PFSK-1 (cell line): ENCODE measurements around the gene MAML2.

ENCODE experiments used
- FOXP2 ChIP-seq: optimal IDR thresholded peaks from 2 replicates; pipeline ENCODE3; 2011; ENCODE audit warnings: borderline replicate concordance, control low read depth, inconsistent platforms; ENCODE audit not compliant: insufficient read depth; ENCODE audit errors: extremely low read length, extremely low read depth
- POLR2AphosphoS5 ChIP-seq: IDR thresholded peaks from 2 replicates; pipeline ENCODE4 v1.6.1; 2012; ENCODE audit warnings: low read depth, mild to moderate bottlenecking, control low read depth, low read length, moderate library complexity
- REST ChIP-seq, 2 experiments: IDR thresholded peaks; 2 replicates each; pipeline versions ENCODE4 v1.6.1 to v1.8.0; 2011 to 2012; ENCODE audit warnings: low read depth in 2 of 2, low read length in 2 of 2, control low read depth in 1 of 2, inconsistent platforms in 1 of 2, mild to moderate bottlenecking in 1 of 2, moderate library complexity in 1 of 2; ENCODE audit not compliant: insufficient read depth in 1 of 2
- SIN3A ChIP-seq: IDR thresholded peaks from 2 replicates; pipeline ENCODE4 v1.6.1; 2012; ENCODE audit warnings: mild to moderate bottlenecking, low read length, moderate library complexity, borderline replicate concordance; ENCODE audit not compliant: insufficient read depth
- TAF1 ChIP-seq: IDR thresholded peaks from 2 replicates; pipeline ENCODE4 v1.6.1; 2012; ENCODE audit warnings: low read length, control low read depth, borderline replicate concordance; ENCODE audit not compliant: insufficient read depth

MAML2 gene

GRCh38 chr11:96160732-96161306 is 182.2 kb downstream of the MAML2 start:
- TF ChIP-seq REST (IDR thresholded peaks at IDR 0.05; ENCODE audit: insufficient read depth in 1 of 2, low read depth in 2 of 2, low read length in 2 of 2) (no peak), SIN3A (no peak), TAF1 (no peak), FOXP2 (no peak), POLR2AphosphoS5 (no peak)

- TF ChIP-seq SIN3A: no peak
Observed at GRCh38 chr11:96159968-96160367, 183.0 kb downstream of the MAML2 start.

GRCh38 chr11:96158126-96158525 is 184.9 kb downstream of the MAML2 start:
- TF ChIP-seq FOXP2: no peak
- no peak for TF ChIP-seq REST (IDR thresholded peaks at IDR 0.05; ENCODE audit: insufficient read depth in 1 of 2, low read depth in 2 of 2, low read length in 2 of 2)
- no peak for TF ChIP-seq TAF1
- TF ChIP-seq SIN3A: no peak
- no peak for TF ChIP-seq POLR2AphosphoS5

- TF ChIP-seq FOXP2 (no peak), POLR2AphosphoS5 (no peak), REST (IDR thresholded peaks at IDR 0.05; ENCODE audit: insufficient read depth in 1 of 2, low read depth in 2 of 2, low read length in 2 of 2) (no peak)
Observed at GRCh38 chr11:96157517-96157873, 185.5 kb downstream of the MAML2 start.

GRCh38 chr11:96156379-96156722 is 186.6 kb downstream of the MAML2 start:
- no peak for TF ChIP-seq REST (IDR thresholded peaks at IDR 0.05; ENCODE audit: insufficient read depth in 1 of 2, low read depth in 2 of 2, low read length in 2 of 2)
- TF ChIP-seq TAF1: no peak
- no peak for TF ChIP-seq SIN3A
- TF ChIP-seq FOXP2: no peak
- TF ChIP-seq POLR2AphosphoS5: no peak
